KOPT-K1 (cell line): ENCODE measurements around the gene PRKN.

ENCODE experiments used
- H3K27ac ChIP-seq: fragments of 200-600 bp; sonication (generic); 2 replicates; pipeline ENCODE4 v1.5.1; 2016; ENCODE audit warnings: antibody characterized with exemption, mild to moderate bottlenecking, low read depth, low read length; ENCODE audit not compliant: poor library complexity, severe bottlenecking
- H3K36me3 ChIP-seq: fragments of 200-600 bp; sonication (generic); 2 replicates; pipeline ENCODE4 v1.5.1; 2017; ENCODE audit warnings: antibody characterized with exemption, mild to moderate bottlenecking, low read length, moderate library complexity; ENCODE audit not compliant: insufficient read depth
- H3K9me3 ChIP-seq: fragments of 200-600 bp; sonication (generic); 2 replicates; pipeline ENCODE4 v1.5.1; 2017; ENCODE audit warnings: antibody characterized with exemption, low read length, mild to moderate bottlenecking; ENCODE audit not compliant: insufficient read depth, poor library complexity, severe bottlenecking

PRKN gene

GRCh38 chr6:162230147-162230752 lies 497.3 kb downstream of the PRKN start:
- Histone ChIP-seq H3K27ac (no peak overlapping the region), H3K9me3 (no peaks in the 10 kb centered on the region), H3K36me3 (no peaks in the 10 kb centered on the region)

GRCh38 chr6:162229093-162229492 lies 498.5 kb downstream of the PRKN start:
- H3K9me3 ChIP-seq = no peaks in the 10 kb centered on the region
- no peak overlapping the region for H3K27ac ChIP-seq
- H3K36me3 ChIP-seq = no peaks in the 10 kb centered on the region

GRCh38 chr6:162226803-162227202 lies 500.8 kb downstream of the PRKN start:
- H3K9me3 ChIP-seq = no peaks in the 10 kb centered on the region
- no peak overlapping the region for H3K27ac ChIP-seq
- no peaks in the 10 kb centered on the region for H3K36me3 ChIP-seq

GRCh38 chr6:162222521-162222920 lies 505.0 kb downstream of the PRKN start:
- H3K27ac ChIP-seq = no peak overlapping the region
- no peaks in the 10 kb centered on the region for H3K36me3 ChIP-seq
- H3K9me3 ChIP-seq = no peaks in the 10 kb centered on the region

- Histone ChIP-seq H3K36me3 (no peaks in the 10 kb centered on the region), H3K27ac (no peak overlapping the region), H3K9me3 (no peaks in the 10 kb centered on the region)
Observed at GRCh38 chr6:162220876-162221275, 506.7 kb downstream of the PRKN start.

GRCh38 chr6:162219266-162219665 lies 508.3 kb downstream of the PRKN start:
- Histone ChIP-seq H3K9me3 (no peaks in the 10 kb centered on the region), H3K36me3 (no peaks in the 10 kb centered on the region), H3K27ac (no peak overlapping the region)

GRCh38 chr6:162217811-162218493 lies 509.6 kb downstream of the PRKN start:
- Histone ChIP-seq H3K9me3 (no peaks in the 10 kb centered on the region), H3K36me3 (no peaks in the 10 kb centered on the region), H3K27ac (no peak overlapping the region)

GRCh38 chr6:162217058-162217457 lies 510.5 kb downstream of the PRKN start:
- Histone ChIP-seq H3K9me3 (no peaks in the 10 kb centered on the region), H3K27ac (no peak overlapping the region), H3K36me3 (no peaks in the 10 kb centered on the region)

- Histone ChIP-seq H3K9me3 (no peaks in the 10 kb centered on the region), H3K36me3 (no peaks in the 10 kb centered on the region), H3K27ac (no peak overlapping the region)
Observed at GRCh38 chr6:162211777-162212176, 515.8 kb downstream of the PRKN start.

- no peak overlapping the region for H3K27ac ChIP-seq
- H3K36me3 ChIP-seq = no peaks in the 10 kb centered on the region
- H3K9me3 ChIP-seq = no peaks in the 10 kb centered on the region
Observed at GRCh38 chr6:162211022-162211421, 516.5 kb downstream of the PRKN start.

- Histone ChIP-seq H3K36me3 (no peaks in the 10 kb centered on the region), H3K9me3 (no peaks in the 10 kb centered on the region)
Observed at GRCh38 chr6:162203287-162203686, 524.3 kb downstream of the PRKN start.

GRCh38 chr6:162200945-162201690 lies 526.4 kb downstream of the PRKN start:
- no peak overlapping the region for H3K27ac ChIP-seq
- H3K9me3 ChIP-seq = no peaks in the 10 kb centered on the region
- no peaks in the 10 kb centered on the region for H3K36me3 ChIP-seq

More at GRCh38 chr6:162203287-162203686, 524.3 kb downstream of the PRKN start:
- no peak overlapping the region for H3K27ac ChIP-seq

GRCh38 chr6:162200041-162200440 lies 527.5 kb downstream of the PRKN start:
- no peak overlapping the region for H3K27ac ChIP-seq
- no peaks in the 10 kb centered on the region for H3K9me3 ChIP-seq
- H3K36me3 ChIP-seq = no peaks in the 10 kb centered on the region

GRCh38 chr6:162198925-162199324 lies 528.6 kb downstream of the PRKN start:
- Histone ChIP-seq H3K36me3 (no peaks in the 10 kb centered on the region), H3K27ac (no peak overlapping the region), H3K9me3 (no peaks in the 10 kb centered on the region)

- H3K36me3 ChIP-seq = no peaks in the 10 kb centered on the region
- no peaks in the 10 kb centered on the region for H3K9me3 ChIP-seq
- H3K27ac ChIP-seq = no peak overlapping the region
Observed at GRCh38 chr6:162198076-162198475, 529.5 kb downstream of the PRKN start.
